Adrenal gland (tissue), 12 donors: Measurements from ENCODE around the gene SYT2. TPM values are rescaled to one million over a fixed set of nuclear protein-coding genes. Genes with fewer than 3 reads are reported as not detected.
"Not testable (repeated sequence)": the region's sequence is repeated elsewhere in the genome, so short reads cannot be mapped to it uniquely, and the experiment has no call there.

Experiments used
- DNase-seq, 7 donors: peaks; one replicate each; pipeline ENCODE4 v3.0.0-alpha.2; 2019 to 2020
- H3K27ac ChIP-seq, 5 donors: fragments of 200-600 bp; sonication (generic) in 4 of 5; 1 replicate in 3 of 5; 2 replicates in 2 of 5; pipeline versions ENCODE4 v1.5.1 to v1.8.0; 2016 to 2020; ENCODE audit warnings: mild to moderate bottlenecking in 1 of 5
- H3K27me3 ChIP-seq: fragments of 200-600 bp; 2 replicates; pipeline ENCODE4 v1.8.0; 2021
- H3K36me3 ChIP-seq, 2 donors: fragments of 200-600 bp; replicated peaks in 1 of 2; 1 replicate in 1 of 2; 2 replicates in 1 of 2; pipeline versions ENCODE4 v1.5.1 to v1.8.0; 2018 to 2022
- H3K4me1 ChIP-seq, 2 donors: fragments of 200-600 bp; replicated peaks in 1 of 2; 1 replicate in 1 of 2; 2 replicates in 1 of 2; pipeline versions ENCODE4 v1.5.1 to v1.8.0; 2018 to 2021
- H3K4me3 ChIP-seq, 4 donors: fragments of 200-600 bp; sonication (generic) in 3 of 4; one replicate each; pipeline ENCODE4 v1.5.1; 2016 to 2018
- H3K9me3 ChIP-seq, 3 donors: fragments of 200-600 bp; sonication (generic) in 1 of 3; replicated peaks in 1 of 3; 1 replicate in 2 of 3; 2 replicates in 1 of 3; pipeline versions ENCODE4 v1.5.1 to v1.8.0; 2016 to 2021
- CTCF ChIP-seq, 6 experiments: fragments of 450-650 bp in 4 of 6; fragments of 200-600 bp in 2 of 6; sonication (generic) in 1 of 6; IDR thresholded peaks; 1 replicate in 5 of 6; 2 replicates in 1 of 6; pipeline versions ENCODE4 v1.5.1 to v1.8.0; 2016 to 2021; ENCODE audit warnings: antibody characterized with exemption in 6 of 6, mild to moderate bottlenecking in 2 of 6, moderate library complexity in 1 of 6
- POLR2A ChIP-seq, 2 donors: fragments of 450-650 bp; IDR thresholded peaks; one replicate each; pipeline ENCODE4 v1.6.1; 2017; ENCODE audit warnings: antibody characterized with exemption in 2 of 2, mild to moderate bottlenecking in 2 of 2, moderate library complexity in 1 of 2
- WGBS, 4 donors: extraction: QIAGEN DNeasy Blood & Tissue Kit in 2 of 4; methylation state at CpG; one replicate each; pipeline versions ENCODE4 v1.1.5 to v1.1.7; 2013 to 2017; 5-methylcytosine and 5-hydroxymethylcytosine counted together
- intact Hi-C, 2 donors: fragments of 100-400 bp; cut with DNase I; formaldehyde crosslinking; loops; one replicate each; pipeline versions ENCODE4 v1.14.1 to v1.15.0; 2022 to 2023
- polyA plus RNA-seq, 3 donors: library from polyadenylated mRNA; stranded (reverse); fragments of 200-250 nt in 2 of 3; fragments of 350-450 nt in 1 of 3; fragmentation: Illumina TruSeq in 1 of 3; extraction: RNeasy Lipid Tissue Mini Kit (QIAGEN cat#74804) in 1 of 3; gene quantifications; one replicate each; pipeline ENCODE4 v1.2.3, GENCODE V29; 2013 to 2014
- total RNA-seq, 9 donors: library from RNA; depleted of rRNA in 4 of 9; stranded (reverse); fragments of >200 nt in 4 of 9; fragments of 120-200 nt in 1 of 9; fragmentation: NEBNext Ultra II Directional in 1 of 9; extraction: Animal tissue kit (Norgen Biotek cat#: 25700) in 1 of 9; gene quantifications; one replicate each; pipeline versions ENCODE4 v1.1.0 to v1.2.4, GENCODE V29; 2013 to 2023
- donor health status: healthy with polysubstance abuse.
- donor health status: Bipolar disorder and iron deficiency.
- donor health status: DM: yes; HTN: yes; CAD: no.
- donor health status: DM: no; HTN: no; CAD: no.
- donor health status: DM: no; HTN: no; CAD: no.
- donor health status: DM: yes; HTN: yes; CAD: no.

The SYT2 gene
- total and polyA plus RNA-seq, 12 donors = 0.08 to 3.8 (median 0.44) TPM; not detected in 3

DNA sequence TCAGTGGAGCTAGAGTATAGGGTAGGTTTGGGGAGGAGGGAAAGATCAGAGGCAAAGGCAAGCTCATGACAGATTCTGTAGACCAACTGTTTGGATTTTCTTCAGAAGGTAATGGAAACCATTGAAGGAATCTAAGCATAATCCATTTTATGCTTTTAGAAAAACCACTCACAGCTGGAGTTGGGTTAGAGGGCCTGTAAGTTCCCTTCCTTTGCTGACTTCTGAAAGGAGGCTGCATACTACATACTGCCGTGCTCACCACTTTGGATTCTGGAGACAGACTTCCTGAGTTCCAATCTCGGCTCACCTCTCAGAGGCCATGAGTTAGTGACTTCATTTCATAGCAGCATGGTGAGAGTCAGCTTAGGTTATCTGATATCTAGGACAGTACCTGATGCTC lies 6.4 kb upstream of the SYT2 start:
- 75 to 84% (median 79%) methylated on average over 2 of the region's 2 CpGs for WGBS, 4 donors
- Histone ChIP-seq H3K27me3 (peaks cover 6% of the 10 kb centered on the region), H3K4me3 (no peak overlapping the region), H3K27ac (no peak overlapping the region), H3K36me3 (no peaks in the 10 kb centered on the region), H3K4me1 (no peaks in the 10 kb centered on the region), H3K9me3 (no peaks in the 10 kb centered on the region)
- intact Hi-C loops = loop anchor here in 1 of 2 donors (10.0 kb wide), 3 partner anchors 262 to 532 kb away; no protein-coding TSS in a partner anchor
- DNase-seq = no peak
- TF ChIP-seq POLR2A (IDR thresholded peaks at IDR 0.05) (no peak), CTCF (IDR thresholded peaks at IDR 0.05) (no peak)

DNA sequence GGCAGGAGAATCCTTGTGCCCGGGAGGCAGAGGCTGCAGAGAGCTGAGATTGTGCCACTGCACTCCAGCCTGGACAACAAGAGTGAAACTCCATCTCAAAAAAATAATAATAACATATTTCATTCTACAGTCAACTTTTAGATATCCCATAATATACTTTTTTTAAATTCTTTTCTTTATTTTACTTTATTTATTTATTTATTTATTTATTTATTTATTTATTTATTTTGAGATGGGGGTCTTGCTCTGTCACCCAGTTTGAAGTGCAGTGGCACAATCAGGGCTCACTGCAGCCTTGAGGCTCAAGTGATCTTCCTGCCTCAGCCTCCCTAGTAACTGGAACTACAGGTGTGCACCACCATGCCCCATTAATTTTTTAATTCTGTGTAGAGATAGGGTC lies 3.9 kb upstream of the SYT2 start:
- not testable (repeated sequence) for DNase-seq, H3K27ac ChIP-seq, H3K4me3 ChIP-seq, H3K36me3 ChIP-seq, H3K9me3 ChIP-seq
- Histone ChIP-seq H3K27me3 (peaks cover 19% of the 10 kb centered on the region), H3K4me1 (peaks cover 12 to 15% of the 10 kb centered on the region in 2 donors)
- intact Hi-C loops = loop anchor here in 1 of 2 donors (10.0 kb wide), 3 partner anchors 259 to 529 kb away; no protein-coding TSS in a partner anchor
- WGBS, 4 donors = 95 to 100% (median 98%) methylated on average over 1 of the region's 1 CpG

GRCh38 chr1:202713110-202713509 lies 2.9 kb upstream of the SYT2 start:
- no peak for DNase-seq
- TF ChIP-seq CTCF (IDR thresholded peaks at IDR 0.05) (no peak), POLR2A (IDR thresholded peaks at IDR 0.05) (no peak)
- Histone ChIP-seq H3K9me3 (no peaks in the 10 kb centered on the region), H3K36me3 (no peaks in the 10 kb centered on the region), H3K27ac (no peak overlapping the region), H3K4me3 (no peak overlapping the region), H3K27me3 (peaks cover 30% of the 10 kb centered on the region), H3K4me1 (peaks cover 12 to 15% of the 10 kb centered on the region in 2 donors)
- WGBS, 4 donors = 54 to 71% (median 65%) methylated on average over 4 of the region's 4 CpGs
- intact Hi-C loops = loop anchor here in 1 of 2 donors (10.0 kb wide), 3 partner anchors 258 to 528 kb away; no protein-coding TSS in a partner anchor

DNA sequence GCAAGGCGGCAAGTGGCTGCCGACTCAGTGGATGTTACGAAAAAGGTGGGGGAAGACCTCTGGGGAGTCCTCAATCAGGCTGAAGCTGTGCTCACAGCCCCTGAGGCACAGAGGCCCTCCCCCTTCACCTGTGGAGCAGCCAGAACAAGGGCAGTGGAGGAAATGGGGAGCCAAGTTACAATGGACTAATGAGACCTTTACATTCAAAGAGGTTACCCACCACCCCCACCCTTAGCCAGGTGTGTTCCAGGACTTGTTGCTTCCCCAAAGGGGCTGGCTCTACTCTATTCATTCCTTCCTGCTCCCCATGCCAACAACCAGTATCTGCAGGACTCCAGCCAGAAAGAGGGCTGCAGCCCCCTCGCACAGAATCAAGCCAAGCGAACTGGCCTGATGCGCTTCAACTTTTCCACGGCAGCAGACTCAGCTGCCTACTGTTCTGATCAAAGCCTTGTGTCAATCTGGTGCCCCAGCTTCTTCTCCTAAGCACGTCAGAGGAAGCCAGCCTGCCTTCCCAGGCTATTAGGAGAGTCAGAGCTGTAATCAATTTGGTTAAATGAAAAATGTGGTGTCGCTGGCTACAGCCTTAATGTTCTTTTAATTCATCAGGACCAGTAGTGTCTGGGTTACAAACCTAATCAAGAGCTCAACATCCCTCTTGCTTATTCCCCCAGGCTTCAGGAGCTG lies 1.8 kb upstream of the SYT2 start:
- no peaks in the 10 kb centered on the region for H3K9me3 ChIP-seq
- no peak overlapping the region for H3K4me3 ChIP-seq
- WGBS, 4 donors = 75 to 81% (median 78%) methylated on average over 8 to 9 of the region's 9 CpGs
- H3K27ac ChIP-seq = no peak overlapping the region
- DNase-seq = peak in 1 of 7 donors; percentile 78
- peaks cover 39% of the 10 kb centered on the region for H3K27me3 ChIP-seq
- intact Hi-C loops = loop anchor here in 1 of 2 donors (10.0 kb wide), 3 partner anchors 257 to 527 kb away; no protein-coding TSS in a partner anchor
- H3K36me3 ChIP-seq = no peaks in the 10 kb centered on the region
- peaks cover 12 to 15% of the 10 kb centered on the region in 2 donors for H3K4me1 ChIP-seq
- no peak for TF ChIP-seq POLR2A (IDR thresholded peaks at IDR 0.05)
- no peak for TF ChIP-seq CTCF (IDR thresholded peaks at IDR 0.05)
